NCI-H345 (cell line): Measurements from ENCODE around the gene TGDS.

ENCODE experiments used
- DNase-seq: peaks from one replicate; lab custom pipeline; 2025; lab: John Stamatoyannopoulos, UW

TGDS gene

DNA sequence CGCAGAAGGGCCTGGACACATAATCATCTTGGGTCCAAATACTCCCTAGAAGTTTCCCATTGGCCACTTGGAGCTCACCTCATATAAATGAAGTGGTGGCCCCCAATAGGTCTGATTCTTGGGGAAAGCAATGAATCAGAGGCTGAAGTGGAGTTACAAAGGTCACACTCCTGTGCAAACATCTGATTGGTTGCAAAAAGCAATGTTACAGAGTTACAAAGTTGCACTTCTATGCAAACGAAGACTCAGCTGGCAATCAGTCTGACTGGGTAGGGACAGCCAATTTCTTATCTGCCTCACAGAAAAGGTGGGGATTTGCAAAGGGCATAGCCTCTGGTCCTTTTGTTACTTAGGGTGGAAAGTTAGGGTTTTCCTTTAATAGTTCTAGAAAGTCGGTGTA lies 3.9 kb upstream of the TGDS start:
- no peak for DNase-seq

- no peak for DNase-seq
Observed at GRCh38 chr13:94598281-94598680, 2.3 kb upstream of the TGDS start.

- no peak for DNase-seq
Observed at GRCh38 chr13:94596575-94596971, 621 bp upstream of the TGDS start.

GRCh38 chr13:94595001-94595949 lies 677 bp downstream of the TGDS start:
- no peak for DNase-seq

DNA sequence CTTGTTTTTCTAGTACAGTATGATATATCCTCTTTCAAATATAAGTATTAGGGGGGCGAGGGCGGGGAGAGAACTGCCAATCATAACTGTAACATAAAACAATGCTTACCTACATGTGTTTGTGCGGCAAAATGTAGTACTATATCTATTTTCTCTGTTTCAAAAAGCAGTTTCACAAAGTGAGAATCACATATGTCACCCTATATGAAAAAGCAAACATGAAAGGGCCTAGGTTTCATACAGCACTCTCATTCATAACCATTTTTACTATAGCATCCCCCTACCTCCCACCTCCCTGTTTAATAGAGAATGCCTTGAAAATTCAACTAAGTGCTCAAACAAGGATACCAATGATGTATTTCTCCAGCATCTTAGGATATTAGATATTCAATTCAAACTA lies 5.2 kb downstream of the TGDS start:
- DNase-seq = no peak

GRCh38 chr13:94588541-94588940 lies 7.4 kb downstream of the TGDS start:
- no peak for DNase-seq

DNA sequence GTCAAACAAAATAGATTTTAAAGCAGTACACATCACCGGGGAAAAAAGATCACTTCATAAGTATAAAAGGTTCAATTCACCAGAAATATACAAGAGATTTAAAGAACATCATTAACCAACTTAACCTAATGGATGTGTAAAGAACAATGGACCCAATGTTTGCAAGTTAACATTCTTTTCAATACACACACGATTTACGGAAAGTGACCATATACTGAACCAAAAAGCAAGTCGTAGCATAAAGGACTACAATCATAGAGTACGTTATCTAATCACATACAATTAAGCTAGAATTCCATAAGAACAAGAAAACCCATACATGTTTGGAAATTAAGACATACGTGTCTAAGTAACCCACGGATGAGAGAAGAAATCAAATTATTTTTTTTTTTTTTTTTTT lies 9.6 kb downstream of the TGDS start:
- DNase-seq = no peak

DNA sequence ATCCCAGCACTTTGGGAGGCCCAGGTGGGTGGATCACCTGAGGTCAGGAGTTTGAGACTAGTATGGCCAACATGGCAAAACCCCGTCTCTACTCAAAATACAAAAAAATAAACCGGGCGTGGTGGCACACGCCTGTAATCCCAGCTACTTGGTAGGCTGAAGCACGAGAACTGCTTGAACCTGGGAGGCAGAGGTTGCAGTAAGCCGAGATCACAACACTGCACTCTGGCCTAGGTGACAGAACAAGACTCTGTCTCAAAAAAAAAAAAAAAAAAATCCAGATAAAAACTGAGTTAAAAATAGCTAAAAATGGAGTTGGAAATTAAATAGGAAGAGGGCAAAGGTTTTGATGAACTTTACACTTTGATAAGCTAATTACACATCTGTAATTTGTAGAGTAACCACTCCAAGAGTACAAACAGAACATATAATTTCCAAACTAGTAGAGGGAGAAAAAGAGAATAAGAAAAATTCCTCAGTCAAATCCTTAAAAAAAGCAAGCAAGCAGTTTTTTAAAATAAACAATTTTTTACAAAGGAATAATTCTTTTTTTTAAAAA lies 10.3 kb downstream of the TGDS start:
- no peak for DNase-seq

DNA sequence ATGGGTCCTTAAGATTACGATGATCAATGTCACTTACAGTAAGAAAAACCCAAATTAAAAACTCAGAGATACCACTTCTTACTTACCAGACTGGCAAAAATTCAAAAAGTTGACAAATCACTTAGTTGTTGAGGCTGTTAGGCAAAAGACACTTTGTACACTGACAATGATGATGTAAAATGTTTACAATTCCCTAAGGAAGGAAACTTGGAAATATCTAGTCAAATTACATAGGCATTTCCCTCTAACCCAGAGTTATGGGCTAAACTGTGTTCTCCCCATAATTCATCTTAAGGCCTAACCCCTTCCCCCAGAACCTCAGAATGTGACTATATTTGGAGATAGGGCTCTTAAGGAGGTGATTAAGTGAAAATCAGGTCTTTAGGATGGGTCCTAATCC lies 12.0 kb downstream of the TGDS start:
- no peak for DNase-seq

- no peak for DNase-seq
Observed at GRCh38 chr13:94579063-94579462, 16.9 kb downstream of the TGDS start.

GRCh38 chr13:94569615-94570014 lies 26.3 kb downstream of the TGDS start:
- no peak for DNase-seq

DNA sequence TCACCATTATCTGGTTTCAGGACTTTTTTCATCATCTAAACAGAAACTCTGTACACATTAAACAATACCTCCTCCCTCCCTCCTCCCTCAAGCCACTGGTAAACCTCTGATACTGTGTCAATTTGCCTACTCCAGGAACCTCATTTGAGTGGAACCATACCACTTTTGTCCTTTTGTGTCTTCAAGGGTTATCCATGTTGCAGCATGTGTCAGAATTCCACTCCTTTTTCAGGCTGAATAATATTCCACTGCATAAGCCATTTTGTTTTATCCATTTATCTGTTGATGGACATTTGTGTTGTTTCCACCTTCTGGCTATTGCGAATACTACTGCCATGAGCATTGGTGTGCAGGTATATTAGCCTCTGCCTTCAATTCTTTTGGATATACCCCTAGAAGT lies 27.5 kb downstream of the TGDS start:
- DNase-seq = no peak

- DNase-seq = no peak
Observed at GRCh38 chr13:94567581-94567980, 28.4 kb downstream of the TGDS start.

GRCh38 chr13:94561126-94561525 lies 34.8 kb downstream of the TGDS start:
- no peak for DNase-seq

- no peak for DNase-seq
Observed at GRCh38 chr13:94560116-94560515, 35.8 kb downstream of the TGDS start.

DNA sequence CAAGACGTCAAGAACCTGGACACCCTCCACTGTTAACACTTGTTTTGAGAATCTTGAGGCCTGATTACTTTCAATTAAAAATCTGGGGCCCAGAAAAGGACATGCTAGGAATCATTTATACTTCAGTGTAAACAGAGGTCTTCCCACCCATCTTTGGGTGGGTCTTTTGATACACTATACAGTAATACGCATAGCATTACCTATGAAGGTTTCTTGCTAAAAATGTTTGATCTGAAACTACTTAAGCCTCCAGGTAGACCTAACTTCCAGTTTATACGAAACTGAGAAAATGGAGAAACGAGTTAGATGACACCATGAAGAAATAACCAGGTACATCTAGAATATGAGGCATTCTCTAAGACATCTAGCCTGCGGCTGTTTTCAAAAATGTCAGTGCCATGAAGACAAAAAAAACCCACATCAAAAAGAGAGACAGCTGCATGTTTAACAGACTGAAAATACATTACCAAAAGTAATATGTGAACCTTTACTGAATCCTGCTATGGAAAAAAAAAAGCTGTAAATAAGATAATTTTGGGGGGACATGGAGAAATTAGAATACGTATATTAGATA lies 36.6 kb downstream of the TGDS start:
- no peak for DNase-seq

DNA sequence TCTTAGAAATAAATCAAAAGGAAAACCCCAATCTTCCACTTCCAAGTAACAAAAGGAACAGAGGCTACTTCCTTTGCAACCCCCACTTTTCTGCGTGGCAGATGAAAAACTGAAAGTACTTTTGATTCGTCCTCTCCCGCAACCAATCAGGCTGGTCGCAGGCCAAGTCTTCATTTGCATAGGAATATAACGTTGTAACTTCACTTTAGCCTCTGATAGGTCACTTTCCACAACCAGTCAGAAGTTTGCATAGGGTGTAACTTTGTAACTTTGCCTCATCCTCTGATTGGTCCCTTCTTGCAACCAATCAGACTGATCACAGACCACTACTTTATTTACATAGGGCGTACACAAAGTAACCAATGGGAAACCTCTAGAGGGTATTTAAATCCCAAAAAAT lies 37.2 kb downstream of the TGDS start:
- no peak for DNase-seq

GRCh38 chr13:94557684-94558235 lies 38.2 kb downstream of the TGDS start:
- no peak for DNase-seq

GRCh38 chr13:94556621-94557020 lies 39.3 kb downstream of the TGDS start:
- DNase-seq = no peak

- no peak for DNase-seq
Observed at GRCh38 chr13:94556041-94556440, 39.9 kb downstream of the TGDS start.

DNA sequence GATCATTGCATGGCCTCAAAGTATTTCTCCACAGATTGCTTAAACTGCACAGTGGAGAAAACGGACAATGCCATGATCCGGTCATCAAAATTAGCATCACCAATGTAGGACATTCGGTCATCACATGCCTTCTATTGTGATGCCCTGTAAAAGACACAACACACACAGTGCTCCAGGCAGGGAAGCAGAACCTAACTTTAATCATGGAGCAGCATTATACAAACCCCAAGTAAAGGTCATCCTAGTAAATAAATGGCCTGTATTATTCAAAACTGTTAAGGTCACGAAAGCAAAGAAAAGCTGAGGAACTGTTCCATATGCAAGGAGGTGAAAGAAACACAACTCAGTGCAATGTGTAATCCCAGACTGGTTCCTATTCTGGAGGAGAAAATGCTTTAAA lies 42.2 kb downstream of the TGDS start:
- DNase-seq = no peak

DNA sequence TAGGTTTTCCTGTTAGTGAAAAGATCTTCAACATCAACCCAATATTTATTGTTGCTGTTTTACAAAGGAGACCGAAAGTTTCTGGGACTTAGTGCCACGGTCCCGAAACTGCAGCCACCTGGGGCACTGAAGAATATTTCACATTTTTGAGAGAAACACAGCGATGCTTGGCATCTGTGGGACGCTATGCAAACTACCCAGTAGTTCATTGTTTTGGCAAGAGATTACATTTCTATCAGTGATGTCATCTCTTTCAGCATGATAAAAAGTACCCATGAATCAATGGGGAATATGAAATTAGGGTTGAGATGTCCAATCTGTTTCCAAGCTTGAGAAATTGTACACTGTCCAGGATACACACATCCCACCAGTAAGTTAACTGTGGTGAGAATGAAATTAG lies 43.9 kb downstream of the TGDS start:
- DNase-seq = no peak
